ENCODE measurements around the gene POLR1B. TPM values are rescaled to one million over a fixed set of nuclear protein-coding genes. Genes with fewer than 3 reads are reported as not detected.
"Not testable (repeated sequence)": the region's sequence is repeated elsewhere in the genome, so short reads cannot be mapped to it uniquely, and the experiment has no call there.

POLR1B gene
- total and polyA plus RNA-seq, 2 experiments from 2014 or later = 15.4 to 58.3 TPM

GRCh38 chr2:112607680-112608438 is 65.6 kb downstream of the POLR1B start:
- H3K27ac ChIP-seq (ENCODE audit: low read depth) = no peak overlapping the region
- H3K27ac Mint-ChIP-seq = no peak overlapping the region
- 0 out of 3 replicates have a peak, but pooled peaks cover 3% of the 10 kb centered on the region for H3K36me3 Mint-ChIP-seq (ENCODE audit: low read depth)
- DNase-seq (ENCODE audit: low spot score) (no peak), ATAC-seq (no peak)
- no peaks in the 10 kb centered on the region for H4K20me1 ChIP-seq (replicated peaks; ENCODE audit: insufficient read depth)
- H3K79me2 ChIP-seq (replicated peaks; ENCODE audit: insufficient read depth) = no peaks in the 10 kb centered on the region
- no peaks in the 10 kb centered on the region for H3K4me1 ChIP-seq (ENCODE audit: insufficient read depth)
- H3K27me3 Mint-ChIP-seq (ENCODE audit: insufficient read depth, low read depth, poor library complexity) = peaks cover 8% of the 10 kb centered on the region
- TF ChIP-seq ZNF114 (CRISPR knock-in tag; IDR thresholded peaks at IDR 0.05) (no peak), CREB1 (CRISPR knock-in tag; IDR thresholded peaks at IDR 0.05; ENCODE audit: low read depth) (no peak), POLR2AphosphoS5 (IDR thresholded peaks at IDR 0.05; ENCODE audit: low read depth) (no peak), CTCF (conservative IDR thresholded peaks at IDR 0.05; ENCODE audit: low read depth in 2 of 2) (no peak), ZNF331 (CRISPR knock-in tag; IDR thresholded peaks at IDR 0.05; ENCODE audit: low read depth) (no peak), EZH2phosphoT487 (IDR thresholded peaks at IDR 0.05; ENCODE audit: unreplicated experiment) (no peak)
- TF ChIP-seq, protein P1, sequence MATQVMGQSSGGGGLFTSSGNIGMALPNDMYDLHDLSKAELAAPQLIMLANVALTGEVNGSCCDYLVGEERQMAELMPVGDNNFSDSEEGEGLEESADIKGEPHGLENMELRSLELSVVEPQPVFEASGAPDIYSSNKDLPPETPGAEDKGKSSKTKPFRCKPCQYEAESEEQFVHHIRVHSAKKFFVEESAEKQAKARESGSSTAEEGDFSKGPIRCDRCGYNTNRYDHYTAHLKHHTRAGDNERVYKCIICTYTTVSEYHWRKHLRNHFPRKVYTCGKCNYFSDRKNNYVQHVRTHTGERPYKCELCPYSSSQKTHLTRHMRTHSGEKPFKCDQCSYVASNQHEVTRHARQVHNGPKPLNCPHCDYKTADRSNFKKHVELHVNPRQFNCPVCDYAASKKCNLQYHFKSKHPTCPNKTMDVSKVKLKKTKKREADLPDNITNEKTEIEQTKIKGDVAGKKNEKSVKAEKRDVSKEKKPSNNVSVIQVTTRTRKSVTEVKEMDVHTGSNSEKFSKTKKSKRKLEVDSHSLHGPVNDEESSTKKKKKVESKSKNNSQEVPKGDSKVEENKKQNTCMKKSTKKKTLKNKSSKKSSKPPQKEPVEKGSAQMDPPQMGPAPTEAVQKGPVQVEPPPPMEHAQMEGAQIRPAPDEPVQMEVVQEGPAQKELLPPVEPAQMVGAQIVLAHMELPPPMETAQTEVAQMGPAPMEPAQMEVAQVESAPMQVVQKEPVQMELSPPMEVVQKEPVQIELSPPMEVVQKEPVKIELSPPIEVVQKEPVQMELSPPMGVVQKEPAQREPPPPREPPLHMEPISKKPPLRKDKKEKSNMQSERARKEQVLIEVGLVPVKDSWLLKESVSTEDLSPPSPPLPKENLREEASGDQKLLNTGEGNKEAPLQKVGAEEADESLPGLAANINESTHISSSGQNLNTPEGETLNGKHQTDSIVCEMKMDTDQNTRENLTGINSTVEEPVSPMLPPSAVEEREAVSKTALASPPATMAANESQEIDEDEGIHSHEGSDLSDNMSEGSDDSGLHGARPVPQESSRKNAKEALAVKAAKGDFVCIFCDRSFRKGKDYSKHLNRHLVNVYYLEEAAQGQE (IDR thresholded peaks at IDR 0.05; ENCODE audit: unreplicated experiment) = no peak
- no peak overlapping the region for H2AFZ ChIP-seq
- H3K9me3 Mint-ChIP-seq = peaks cover 21% of the 10 kb centered on the region
- H3K4me3 Mint-ChIP-seq = no peak overlapping the region
- H3K27me3 ChIP-seq (ENCODE audit: insufficient read depth) = no peaks in the 10 kb centered on the region
- H3K36me3 ChIP-seq (ENCODE audit: insufficient read depth) = no peaks in the 10 kb centered on the region
- no peak overlapping the region for H3K4me2 ChIP-seq
- no peaks in the 10 kb centered on the region for H3K4me1 Mint-ChIP-seq
- no peak overlapping the region for H3K4me3 ChIP-seq
- H3F3A ChIP-seq (replicated peaks; ENCODE audit: low read depth) = no peaks in the 10 kb centered on the region
- H3K9me2 ChIP-seq (ENCODE audit: insufficient read depth) = no peaks in the 10 kb centered on the region

DNA sequence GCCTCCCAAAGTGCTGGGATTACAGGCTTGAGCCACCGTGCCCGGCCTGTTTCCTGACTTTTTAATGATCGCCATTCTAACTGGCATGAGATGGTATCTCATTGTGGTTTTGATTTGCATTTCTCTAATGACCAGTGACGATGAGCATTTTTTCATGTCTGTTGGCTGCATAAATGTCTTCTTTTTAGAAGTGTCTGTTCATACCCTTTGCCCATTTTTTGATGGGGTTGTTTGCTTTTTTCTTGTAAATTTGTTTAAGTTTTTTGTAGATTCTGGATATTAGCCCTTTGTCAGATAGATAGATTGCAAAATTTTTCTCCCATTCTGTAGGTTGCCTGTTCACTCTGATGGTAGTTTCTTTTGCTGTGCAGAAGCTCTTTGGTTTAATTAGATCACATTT is 67.1 kb downstream of the POLR1B start:
- not testable (repeated sequence) for H3K36me3 ChIP-seq (ENCODE audit: insufficient read depth); DNase-seq (ENCODE audit: low spot score); H3K79me2 ChIP-seq (replicated peaks; ENCODE audit: insufficient read depth); H3K4me1 ChIP-seq (ENCODE audit: insufficient read depth); H3K27ac Mint-ChIP-seq; H3K4me2 ChIP-seq; H3K4me1 Mint-ChIP-seq; H3K4me3 Mint-ChIP-seq; H3K9me2 ChIP-seq (ENCODE audit: insufficient read depth); H2AFZ ChIP-seq; H3F3A ChIP-seq (replicated peaks; ENCODE audit: low read depth); H3K27ac ChIP-seq (ENCODE audit: low read depth); H3K4me3 ChIP-seq; ATAC-seq; H3K27me3 ChIP-seq (ENCODE audit: insufficient read depth); H3K36me3 Mint-ChIP-seq (ENCODE audit: low read depth); H4K20me1 ChIP-seq (replicated peaks; ENCODE audit: insufficient read depth)
- Mint-ChIP-seq H3K27me3 (ENCODE audit: insufficient read depth, low read depth, poor library complexity) (peaks cover 12% of the 10 kb centered on the region), H3K9me3 (peaks cover 25% of the 10 kb centered on the region)

DNA sequence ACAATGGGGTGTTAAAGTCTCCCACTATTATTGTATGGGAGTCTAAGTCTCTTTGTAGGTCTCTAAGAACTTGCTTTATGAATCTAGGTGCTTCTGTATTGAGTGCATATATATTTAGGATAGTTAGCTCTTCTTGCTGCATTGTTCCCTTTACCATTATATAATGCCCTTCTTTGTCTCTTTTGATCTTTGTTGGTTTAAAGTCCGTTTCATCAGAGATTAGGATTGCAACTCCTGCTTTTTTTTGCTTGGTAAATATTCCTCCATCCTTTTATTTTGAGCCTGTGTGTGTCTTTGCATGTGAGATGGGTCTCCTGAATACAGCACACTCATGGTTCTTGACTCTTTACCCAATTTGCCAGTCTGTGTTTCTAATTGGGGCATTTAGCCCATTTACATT is 70.0 kb downstream of the POLR1B start:
- not testable (repeated sequence) for ATAC-seq; H3F3A ChIP-seq (replicated peaks; ENCODE audit: low read depth); H3K27ac ChIP-seq (ENCODE audit: low read depth); H4K20me1 ChIP-seq (replicated peaks; ENCODE audit: insufficient read depth); H2AFZ ChIP-seq; H3K36me3 Mint-ChIP-seq (ENCODE audit: low read depth); H3K9me2 ChIP-seq (ENCODE audit: insufficient read depth); H3K79me2 ChIP-seq (replicated peaks; ENCODE audit: insufficient read depth); H3K4me3 ChIP-seq; H3K4me3 Mint-ChIP-seq; H3K4me1 ChIP-seq (ENCODE audit: insufficient read depth); DNase-seq (ENCODE audit: low spot score); H3K4me2 ChIP-seq; H3K27me3 ChIP-seq (ENCODE audit: insufficient read depth); H3K27ac Mint-ChIP-seq; H3K36me3 ChIP-seq (ENCODE audit: insufficient read depth)
- Mint-ChIP-seq H3K4me1 (peaks cover 16% of the 10 kb centered on the region; the same call in 2 of the 3 replicates), H3K27me3 (ENCODE audit: insufficient read depth, low read depth, poor library complexity) (peaks cover 10% of the 10 kb centered on the region), H3K9me3 (peaks cover 25% of the 10 kb centered on the region)

Data from GM23338 (cell line).